GM21619 (cell line): ENCODE results near the gene ROR2.
"Not testable (repeated sequence)": the region's sequence is repeated elsewhere in the genome, so short reads cannot be mapped to it uniquely, and the experiment has no call there.

Source experiments
- ATAC-seq: cut with Tn5 transposase; IDR thresholded peaks from one replicate; pipeline ENCODE4 v1.9.1; 2021; ENCODE audit not compliant: unreplicated experiment

ROR2 gene

GRCh38 chr9:91949946-91950664 lies at the start of gene ROR2:
TSS of gene ROR2 (minus strand) at chr9:91950228.
- peak; percentile 75 for ATAC-seq

- no peak for ATAC-seq
Measured at GRCh38 chr9:91995000-91995655, 45.1 kb upstream of the ROR2 start.

DNA sequence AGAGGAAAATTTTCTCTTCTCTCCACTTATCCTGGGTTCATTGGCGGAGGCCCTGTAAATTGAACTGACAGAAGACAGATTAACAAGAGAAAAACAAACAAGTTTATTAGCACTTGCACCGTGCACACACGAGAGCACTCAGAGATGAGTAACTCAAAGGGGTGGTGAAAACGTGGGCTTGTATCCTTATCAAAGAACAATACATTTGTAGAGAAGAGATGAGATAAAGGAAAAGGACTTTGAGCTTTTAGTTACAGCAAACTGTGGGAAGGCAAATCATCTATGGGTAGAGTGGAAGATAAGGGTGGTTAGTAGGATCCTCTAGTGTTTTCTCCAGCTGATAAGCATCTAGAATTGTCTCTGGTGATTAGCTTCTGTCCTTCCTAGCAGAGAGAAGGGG lies 44.4 kb upstream of the ROR2 start:
- ATAC-seq, result no peak

- no peak for ATAC-seq
Measured at GRCh38 chr9:91992461-91993041, 42.5 kb upstream of the ROR2 start.

GRCh38 chr9:91991721-91992341 lies 41.8 kb upstream of the ROR2 start:
- no peak for ATAC-seq

- no peak for ATAC-seq
Measured at GRCh38 chr9:91986248-91986647, 36.2 kb upstream of the ROR2 start.

DNA sequence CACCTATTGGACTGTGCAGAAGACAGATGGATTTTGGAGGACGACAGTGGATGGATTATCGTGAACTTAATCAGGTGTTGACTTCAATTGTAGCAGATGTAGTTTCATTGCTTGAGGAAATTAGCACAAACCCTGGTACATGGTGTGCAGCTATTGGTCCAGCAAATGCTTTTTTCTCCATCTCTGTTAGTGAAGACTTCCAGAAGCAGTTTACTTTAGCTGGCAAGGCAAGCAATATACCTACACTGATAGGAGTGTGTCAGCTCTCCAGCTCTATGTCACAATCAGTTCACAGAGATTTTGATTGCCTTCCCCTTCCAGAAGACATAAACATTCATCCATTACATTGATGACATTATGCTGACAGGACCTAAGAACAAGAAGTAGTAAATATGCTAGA lies 35.7 kb upstream of the ROR2 start:
- ATAC-seq, result no peak

- ATAC-seq, result no peak
Measured at GRCh38 chr9:91978740-91979414, 28.8 kb upstream of the ROR2 start.

GRCh38 chr9:91975254-91975653 lies 25.2 kb upstream of the ROR2 start:
- ATAC-seq, result not testable (repeated sequence)

DNA sequence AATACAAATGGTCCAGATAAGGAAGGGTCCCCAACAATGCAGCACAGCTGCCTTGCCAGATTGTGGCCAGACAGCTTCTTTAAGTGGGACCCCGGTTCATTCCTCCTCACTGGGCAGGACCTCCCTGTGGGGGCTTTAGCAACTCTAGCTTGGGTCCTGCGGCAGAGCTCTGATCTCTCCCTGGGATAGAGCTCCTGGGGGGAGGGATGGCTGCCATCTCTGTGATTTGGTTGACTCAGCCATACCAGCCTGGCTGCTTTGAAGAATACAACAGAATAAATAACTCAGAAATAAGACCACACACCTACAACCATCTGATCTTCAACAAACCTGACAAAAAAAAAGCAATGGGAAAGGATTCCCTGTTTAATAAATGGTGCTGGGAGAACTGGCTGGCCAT lies 22.7 kb upstream of the ROR2 start:
- no peak for ATAC-seq

DNA sequence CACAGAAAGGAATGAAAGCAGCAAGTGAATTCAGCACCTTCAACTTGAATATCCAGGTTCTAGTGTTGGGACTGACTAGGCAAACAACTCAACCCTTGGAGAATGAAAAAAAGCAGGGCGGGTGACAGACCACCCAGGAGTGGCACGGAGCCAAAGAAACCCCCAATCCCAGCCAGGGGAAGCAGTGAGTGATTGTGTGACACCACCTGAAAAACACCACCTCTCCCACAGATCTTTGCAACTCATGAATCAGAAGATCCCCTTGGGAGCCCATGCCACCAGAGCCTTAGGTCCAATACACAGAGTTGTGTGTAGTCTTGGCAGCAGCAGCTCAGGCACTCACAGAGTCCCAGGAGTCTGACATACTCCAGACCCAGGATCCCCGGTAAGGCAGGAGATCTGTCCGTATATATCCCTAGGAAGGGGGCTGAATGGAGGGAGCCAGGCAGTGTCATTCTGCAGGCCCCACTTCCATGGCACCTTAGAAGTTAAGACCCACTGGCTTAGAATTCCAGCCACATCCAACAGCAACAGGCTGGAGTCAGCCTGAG lies 22.1 kb upstream of the ROR2 start:
- ATAC-seq, result no peak

DNA sequence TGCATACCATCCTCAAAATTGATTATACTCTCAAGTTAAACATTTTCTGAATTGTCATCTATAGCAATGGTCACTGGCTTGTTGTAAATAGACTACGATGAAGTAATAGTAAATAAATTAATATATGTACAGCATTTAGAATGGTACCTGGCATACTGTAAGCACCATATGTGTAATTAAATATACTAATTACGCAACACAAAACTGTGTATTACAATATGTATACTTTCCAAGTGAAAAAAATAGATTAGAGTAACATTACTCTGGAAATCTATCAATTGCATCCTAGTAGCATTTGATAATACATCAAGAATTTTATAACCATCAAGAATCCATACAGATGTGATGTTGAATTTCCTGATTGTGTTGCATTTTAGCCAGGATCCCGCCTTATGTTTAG lies 17.2 kb upstream of the ROR2 start:
- no peak for ATAC-seq

DNA sequence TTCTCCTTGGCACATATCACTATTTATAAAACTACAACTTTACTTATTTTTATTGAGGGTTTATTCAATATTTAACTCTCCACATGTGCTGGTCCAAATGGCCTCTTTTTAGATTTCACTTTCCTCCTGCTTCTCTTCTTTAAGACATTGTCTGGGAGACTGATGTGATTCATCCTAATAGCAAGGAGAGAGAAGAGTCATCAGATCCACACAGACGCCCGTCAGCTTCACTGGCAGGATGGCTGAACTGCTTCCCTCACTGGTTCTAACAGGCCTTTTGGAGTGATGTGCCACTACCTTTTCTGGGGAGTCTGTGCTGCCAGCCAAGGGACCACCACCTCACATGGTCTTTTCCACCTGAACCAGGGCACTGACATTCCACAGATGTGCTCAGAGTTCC lies 16.5 kb upstream of the ROR2 start:
- no peak for ATAC-seq

DNA sequence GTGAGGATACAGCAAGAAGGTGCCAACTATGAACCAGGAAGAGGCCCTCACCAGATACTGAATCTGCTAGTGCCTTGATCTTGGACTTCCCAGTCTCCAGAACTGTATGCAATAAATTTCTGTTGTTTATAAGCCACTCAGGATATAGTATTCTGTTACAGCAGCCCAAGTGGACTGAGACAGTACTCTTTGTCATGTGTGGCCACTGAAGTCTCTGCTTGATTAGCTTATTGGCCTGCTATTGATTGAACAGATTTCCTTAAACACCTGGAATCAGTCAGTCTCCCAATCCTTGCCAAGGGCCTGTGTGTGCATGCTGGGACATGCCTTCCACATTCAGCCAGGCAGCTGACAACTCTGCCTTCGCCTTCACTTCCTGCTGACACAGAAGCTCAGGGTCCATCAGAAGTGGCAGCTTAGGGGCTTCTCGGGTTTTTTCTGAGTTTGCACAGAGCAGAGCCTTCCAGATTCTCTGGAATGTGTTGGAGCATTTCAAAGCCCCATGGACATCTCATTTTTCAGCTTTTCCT lies 13.7 kb upstream of the ROR2 start:
- ATAC-seq, result no peak

DNA sequence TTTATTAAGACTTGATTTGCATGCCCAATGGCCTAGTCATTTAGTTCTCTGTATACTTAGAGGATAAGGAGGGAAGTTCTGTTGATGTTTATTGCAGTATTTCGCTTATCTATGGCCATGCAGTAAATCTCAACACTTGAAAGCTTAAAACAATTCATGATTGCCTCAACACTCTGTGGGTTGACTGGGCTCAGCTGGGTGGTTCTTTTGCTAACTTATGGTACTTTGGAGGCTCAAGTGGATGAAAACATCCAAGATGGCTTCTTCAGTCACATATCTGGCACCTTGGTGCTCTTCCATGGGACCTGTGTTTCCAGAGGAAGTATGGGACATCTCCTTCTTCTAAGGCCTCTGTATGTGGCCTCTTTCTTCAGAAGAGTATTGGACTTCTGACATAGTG lies 10.3 kb upstream of the ROR2 start:
- no peak for ATAC-seq

GRCh38 chr9:91958174-91958573 lies 8.1 kb upstream of the ROR2 start:
- ATAC-seq, result no peak

- no peak for ATAC-seq
Measured at GRCh38 chr9:91954841-91955471, 4.9 kb upstream of the ROR2 start.

GRCh38 chr9:91953718-91954117 lies 3.7 kb upstream of the ROR2 start:
- ATAC-seq, result no peak

DNA sequence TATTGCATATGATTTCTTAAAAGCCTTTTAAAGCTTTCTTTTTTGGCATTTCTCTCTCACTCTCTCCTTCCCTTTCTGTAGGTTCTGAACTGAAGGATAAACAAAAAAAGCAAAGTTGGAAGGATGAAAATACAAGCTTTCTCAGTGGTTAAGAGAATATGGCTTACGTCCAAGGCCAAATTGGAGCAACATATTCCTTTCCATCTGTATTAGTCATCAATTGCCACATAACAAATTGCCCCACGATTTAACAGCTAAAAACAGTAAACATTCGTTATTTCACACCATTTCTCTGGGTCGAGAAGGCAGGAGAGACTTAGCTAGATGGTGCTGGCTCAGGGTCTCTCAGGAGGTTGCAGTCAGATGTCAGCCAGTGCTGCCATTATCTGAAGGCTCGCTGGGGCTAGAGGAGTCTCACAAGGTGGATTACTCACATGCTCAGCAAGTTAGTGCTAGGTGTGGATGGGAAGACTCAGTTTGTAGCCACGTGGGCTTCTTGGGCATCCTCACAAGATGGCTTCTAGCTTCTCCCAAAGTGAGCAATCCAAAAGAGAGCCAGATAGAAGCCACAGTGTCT lies 2.0 kb upstream of the ROR2 start:
- no peak for ATAC-seq

- ATAC-seq, result peak; percentile 15
Measured at GRCh38 chr9:91949392-91949945, 559 bp downstream of the ROR2 start.
